Sigmoid colon (tissue), 4 donors: ENCODE measurements around the gene SYPL1.

Source experiments
- EP300 ChIP-seq, 4 donors: sonication (generic); formaldehyde crosslinking; IDR thresholded peaks; one replicate each; pipeline ENCODE4 v1.6.1; 2017; ENCODE audit warnings: antibody characterized with exemption in 4 of 4
- POLR2A ChIP-seq, 2 donors: fragments of 450-650 bp; IDR thresholded peaks; one replicate each; pipeline ENCODE4 v1.6.1; 2016; ENCODE audit warnings: antibody characterized with exemption in 2 of 2, mild to moderate bottlenecking in 2 of 2, moderate library complexity in 2 of 2
- POLR2AphosphoS5 ChIP-seq, 4 donors: sonication (generic); formaldehyde crosslinking; IDR thresholded peaks; one replicate each; pipeline ENCODE4 v1.6.1; 2017; ENCODE audit warnings: antibody characterized with exemption in 4 of 4
- TF ChIP-seq, protein P1 (sequence below), 4 experiments: fragments of 450-650 bp in 3 of 4; fragments of 200-600 bp in 1 of 4; IDR thresholded peaks; one replicate each; pipeline ENCODE4 v1.5.1; 2016 to 2019; ENCODE audit warnings: antibody characterized with exemption in 4 of 4, mild to moderate bottlenecking in 3 of 4, moderate library complexity in 2 of 4

- TF ChIP-seq POLR2AphosphoS5 (IDR thresholded peaks at IDR 0.05), result no peak
- TF ChIP-seq POLR2A (IDR thresholded peaks at IDR 0.05), result no peak
- TF ChIP-seq, protein P1, sequence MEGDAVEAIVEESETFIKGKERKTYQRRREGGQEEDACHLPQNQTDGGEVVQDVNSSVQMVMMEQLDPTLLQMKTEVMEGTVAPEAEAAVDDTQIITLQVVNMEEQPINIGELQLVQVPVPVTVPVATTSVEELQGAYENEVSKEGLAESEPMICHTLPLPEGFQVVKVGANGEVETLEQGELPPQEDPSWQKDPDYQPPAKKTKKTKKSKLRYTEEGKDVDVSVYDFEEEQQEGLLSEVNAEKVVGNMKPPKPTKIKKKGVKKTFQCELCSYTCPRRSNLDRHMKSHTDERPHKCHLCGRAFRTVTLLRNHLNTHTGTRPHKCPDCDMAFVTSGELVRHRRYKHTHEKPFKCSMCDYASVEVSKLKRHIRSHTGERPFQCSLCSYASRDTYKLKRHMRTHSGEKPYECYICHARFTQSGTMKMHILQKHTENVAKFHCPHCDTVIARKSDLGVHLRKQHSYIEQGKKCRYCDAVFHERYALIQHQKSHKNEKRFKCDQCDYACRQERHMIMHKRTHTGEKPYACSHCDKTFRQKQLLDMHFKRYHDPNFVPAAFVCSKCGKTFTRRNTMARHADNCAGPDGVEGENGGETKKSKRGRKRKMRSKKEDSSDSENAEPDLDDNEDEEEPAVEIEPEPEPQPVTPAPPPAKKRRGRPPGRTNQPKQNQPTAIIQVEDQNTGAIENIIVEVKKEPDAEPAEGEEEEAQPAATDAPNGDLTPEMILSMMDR (IDR thresholded peaks at IDR 0.05), result no peak
- no peak for TF ChIP-seq EP300 (IDR thresholded peaks at IDR 0.05)
Measured at GRCh38 chr7:106110885-106111654, 1.0 kb downstream of the SYPL1 start.
